GM10847 (cell line): Measurements from ENCODE around the gene ADCY10.

ENCODE experiments used
- POLR2A ChIP-seq: IDR thresholded peaks from 2 replicates; pipeline ENCODE4 v1.6.1; 2011; ENCODE audit not compliant: insufficient read length; ENCODE audit errors: extremely low read depth

ADCY10 gene

DNA sequence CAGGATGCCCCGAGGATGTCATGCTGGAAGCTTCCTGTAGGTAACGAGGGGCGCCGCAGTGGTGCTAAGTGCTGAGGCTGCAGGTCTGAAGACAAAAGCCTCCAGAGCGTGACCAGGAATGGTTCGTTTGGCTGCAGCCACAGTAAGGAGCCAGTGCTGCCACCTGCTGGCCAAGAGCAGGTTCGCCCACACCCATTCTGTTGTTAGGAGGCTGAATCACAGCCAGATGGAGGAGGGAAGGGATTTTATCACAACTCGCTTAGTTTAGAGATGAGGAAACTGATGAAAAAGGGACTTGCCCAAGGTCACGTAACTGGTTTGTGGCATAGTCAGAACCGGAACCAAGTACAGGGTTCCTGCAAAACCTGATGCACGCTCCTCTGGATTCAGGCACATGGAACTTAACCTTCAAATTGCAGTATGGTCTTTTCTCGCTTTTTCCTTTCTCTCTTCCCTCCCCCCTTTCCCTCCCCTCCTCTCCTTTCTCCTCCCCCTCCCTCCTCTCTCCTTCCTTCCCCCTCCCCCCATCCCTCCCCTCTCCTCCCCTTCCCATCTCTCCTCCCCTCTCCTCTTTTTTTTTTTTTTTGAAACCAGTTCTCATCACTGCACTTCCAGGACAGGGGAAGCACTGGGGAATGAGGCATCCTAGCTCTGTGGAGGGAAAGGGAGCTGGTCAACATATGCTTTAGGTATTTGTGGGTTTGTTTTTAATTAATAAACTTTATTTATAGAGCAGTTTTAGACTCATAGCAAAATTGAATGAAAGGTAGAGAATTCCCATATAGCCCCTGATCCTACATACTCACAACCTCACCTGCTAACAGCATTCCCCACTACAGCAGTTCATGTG, 110.4 kb downstream of the ADCY10 start:
- TF ChIP-seq POLR2A, result no peak

DNA sequence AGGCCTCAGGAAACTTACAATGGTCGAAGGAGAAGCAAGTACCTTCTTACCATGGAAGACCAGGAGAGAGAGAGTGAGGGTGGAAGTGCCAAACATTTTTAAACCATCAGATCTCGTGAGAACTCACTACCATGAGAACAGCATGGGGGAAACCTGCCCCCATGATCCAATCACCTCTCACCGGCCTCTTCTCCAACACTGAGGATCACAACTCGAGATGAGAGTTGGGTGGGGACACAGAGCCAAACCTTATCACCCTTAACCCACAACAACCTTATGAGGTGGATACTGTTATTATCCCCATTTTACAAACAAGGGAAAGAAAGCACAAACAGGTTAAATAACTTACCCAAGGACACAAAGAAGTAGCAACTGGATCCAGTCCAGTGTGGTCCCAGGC, 111.7 kb downstream of the ADCY10 start:
- TF ChIP-seq POLR2A, result no peak

DNA sequence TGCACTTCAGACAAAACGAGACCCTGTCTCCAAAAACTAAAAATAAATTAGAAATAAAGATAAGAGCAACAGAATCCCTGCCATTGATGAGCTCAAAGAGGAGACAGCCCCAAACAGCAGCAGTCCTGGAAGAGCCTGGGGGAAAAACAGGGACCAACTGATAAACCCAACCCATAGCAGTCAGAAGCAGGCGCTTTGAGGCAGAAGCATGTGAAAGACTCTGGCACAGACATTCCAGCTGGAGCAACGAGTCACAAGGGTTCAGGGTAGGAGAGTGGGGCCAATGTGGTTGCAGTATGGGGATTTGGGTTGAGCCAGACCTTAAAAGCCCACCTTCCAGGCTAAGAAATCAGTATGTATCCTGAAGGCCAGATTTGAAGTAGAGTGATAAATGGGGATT, 113.7 kb downstream of the ADCY10 start:
- no peak for TF ChIP-seq POLR2A

DNA sequence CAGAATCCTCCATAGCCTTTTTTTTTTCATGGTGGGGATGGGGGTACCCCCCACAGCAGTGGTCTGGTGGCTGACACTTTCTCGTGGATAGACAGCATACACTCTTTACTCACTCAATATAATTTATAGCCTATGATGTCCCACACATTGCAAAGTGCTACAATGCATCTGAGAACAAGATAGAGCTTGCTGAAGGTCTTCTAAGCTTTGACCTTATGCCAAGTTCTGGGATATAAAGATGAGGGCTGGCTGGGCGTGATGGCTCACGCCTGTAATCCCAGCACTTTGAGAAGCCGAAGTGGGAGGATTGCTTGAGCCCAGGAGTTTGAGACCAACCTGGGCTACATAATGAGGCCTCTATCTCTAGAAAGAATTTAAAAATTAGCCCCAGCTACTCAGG, 114.2 kb downstream of the ADCY10 start:
- TF ChIP-seq POLR2A, result no peak

DNA sequence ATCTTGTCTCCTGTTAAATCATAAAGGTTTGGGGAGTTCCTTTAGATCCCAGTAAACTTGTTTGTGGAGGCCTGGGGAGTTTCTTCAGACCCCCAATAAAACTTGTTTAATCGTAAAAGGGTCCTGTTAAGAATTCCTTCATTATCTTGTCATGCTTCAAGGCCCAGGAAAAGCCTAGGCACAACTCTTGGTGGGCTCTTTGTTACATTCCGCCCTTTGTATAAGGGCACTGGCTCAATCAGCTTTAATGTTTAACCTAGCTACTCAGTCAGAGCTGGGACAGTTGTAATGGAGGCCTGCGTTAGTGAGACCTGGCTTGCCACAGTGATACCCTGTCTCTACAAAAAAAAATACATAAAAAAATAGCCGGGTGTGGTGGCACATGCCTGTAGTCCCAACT, 115.0 kb downstream of the ADCY10 start:
- TF ChIP-seq POLR2A, result no peak

DNA sequence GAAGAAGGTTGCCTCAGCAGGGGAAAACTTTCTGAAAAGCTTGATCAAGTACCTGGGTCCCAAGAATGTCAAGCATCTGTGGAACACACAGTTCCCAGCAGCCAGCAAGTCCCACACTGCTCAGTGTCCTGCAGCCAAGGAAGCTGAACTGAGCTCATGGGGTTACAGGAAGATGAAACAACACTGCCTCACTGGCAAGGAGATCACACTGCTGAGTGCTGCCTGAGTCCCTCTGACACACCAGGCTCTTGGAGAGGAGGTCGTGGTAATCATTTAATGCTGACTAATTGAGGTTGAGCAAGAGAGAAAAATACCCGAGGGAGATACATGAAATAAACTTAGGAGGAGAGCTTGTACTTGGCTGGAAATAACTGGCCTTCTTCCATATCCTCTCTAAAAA, 116.9 kb downstream of the ADCY10 start:
- no peak for TF ChIP-seq POLR2A

DNA sequence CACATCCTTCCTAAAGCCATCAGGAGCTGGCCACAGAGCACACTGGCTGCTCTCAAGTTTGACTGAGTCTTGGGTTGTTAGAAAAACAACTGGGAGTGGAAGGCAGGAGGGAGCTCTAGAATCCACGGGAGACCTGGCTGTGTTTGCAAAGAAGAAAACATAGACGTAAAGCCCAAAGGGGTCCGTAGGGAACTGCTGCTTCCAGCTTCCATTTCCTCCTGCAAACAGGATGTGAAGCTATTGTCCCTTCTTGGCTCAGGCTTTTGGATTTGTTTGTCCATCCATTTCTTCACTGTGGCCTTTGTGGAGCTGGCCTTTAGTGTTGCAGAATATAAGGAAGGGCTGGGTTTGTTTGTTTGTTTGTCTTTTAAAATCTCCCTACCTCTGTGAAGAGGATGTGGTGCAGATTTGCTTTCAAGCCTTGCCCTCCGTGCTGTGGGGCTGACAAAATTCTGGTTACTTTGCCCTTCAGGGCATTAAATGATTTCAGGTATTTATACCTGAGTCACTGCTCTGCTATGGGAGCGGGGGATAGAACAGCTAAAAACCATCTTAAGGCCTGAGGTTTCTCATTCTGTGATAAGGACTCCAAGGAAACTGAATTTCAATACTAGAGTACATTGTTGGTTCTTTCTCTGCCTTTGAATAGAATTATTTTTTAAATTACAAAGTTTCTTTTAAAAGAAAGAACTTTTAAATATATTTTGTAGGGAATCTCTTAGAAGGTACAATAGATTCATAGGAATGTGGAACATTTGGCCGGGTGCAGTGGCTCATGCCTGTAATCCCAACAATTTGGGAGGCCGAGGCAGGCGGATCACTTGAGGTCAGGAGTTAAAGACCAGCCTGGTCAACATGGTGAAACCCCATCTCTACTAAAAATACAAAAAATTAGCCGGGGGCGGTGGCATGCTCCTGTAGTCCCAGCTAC, 117.9 kb downstream of the ADCY10 start:
- TF ChIP-seq POLR2A, result no peak

DNA sequence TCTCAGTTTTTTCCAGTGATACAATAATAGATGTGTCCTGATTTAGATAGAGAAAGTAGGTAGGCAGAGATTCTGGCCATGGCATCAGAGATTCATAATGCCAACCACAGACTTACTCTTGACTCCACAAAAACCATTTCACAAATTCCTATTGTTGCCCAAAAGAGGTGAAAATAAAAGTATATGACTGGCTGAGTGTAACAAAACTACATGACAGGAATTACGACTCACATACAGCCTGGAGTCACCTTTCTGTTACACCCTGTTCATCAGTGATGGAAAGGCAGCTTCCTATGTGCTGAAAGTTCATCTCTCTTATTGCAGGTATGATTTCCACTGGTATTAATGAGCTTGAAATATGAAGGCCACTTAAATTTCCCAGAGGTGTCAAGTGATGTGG, 119.9 kb downstream of the ADCY10 start:
- TF ChIP-seq POLR2A, result no peak

DNA sequence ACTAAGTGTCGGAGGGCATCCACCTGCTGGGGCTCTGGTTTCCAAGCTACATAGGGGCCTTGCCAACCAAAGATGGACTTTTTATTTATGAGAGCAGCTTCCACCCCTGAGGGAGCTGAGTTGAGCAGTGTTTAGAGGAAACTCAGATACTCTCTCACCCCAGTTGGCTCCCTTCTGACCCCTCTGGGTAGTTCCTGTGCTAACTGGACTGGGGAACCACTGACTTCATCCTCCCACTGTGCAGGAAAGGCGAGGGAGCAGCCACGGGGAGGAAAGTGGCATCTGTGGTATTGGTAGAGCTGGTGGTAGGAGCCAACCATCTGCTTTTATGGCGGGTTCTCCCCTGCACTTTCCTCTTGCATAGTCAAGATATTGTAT, 121.8 kb downstream of the ADCY10 start:
- no peak for TF ChIP-seq POLR2A

DNA sequence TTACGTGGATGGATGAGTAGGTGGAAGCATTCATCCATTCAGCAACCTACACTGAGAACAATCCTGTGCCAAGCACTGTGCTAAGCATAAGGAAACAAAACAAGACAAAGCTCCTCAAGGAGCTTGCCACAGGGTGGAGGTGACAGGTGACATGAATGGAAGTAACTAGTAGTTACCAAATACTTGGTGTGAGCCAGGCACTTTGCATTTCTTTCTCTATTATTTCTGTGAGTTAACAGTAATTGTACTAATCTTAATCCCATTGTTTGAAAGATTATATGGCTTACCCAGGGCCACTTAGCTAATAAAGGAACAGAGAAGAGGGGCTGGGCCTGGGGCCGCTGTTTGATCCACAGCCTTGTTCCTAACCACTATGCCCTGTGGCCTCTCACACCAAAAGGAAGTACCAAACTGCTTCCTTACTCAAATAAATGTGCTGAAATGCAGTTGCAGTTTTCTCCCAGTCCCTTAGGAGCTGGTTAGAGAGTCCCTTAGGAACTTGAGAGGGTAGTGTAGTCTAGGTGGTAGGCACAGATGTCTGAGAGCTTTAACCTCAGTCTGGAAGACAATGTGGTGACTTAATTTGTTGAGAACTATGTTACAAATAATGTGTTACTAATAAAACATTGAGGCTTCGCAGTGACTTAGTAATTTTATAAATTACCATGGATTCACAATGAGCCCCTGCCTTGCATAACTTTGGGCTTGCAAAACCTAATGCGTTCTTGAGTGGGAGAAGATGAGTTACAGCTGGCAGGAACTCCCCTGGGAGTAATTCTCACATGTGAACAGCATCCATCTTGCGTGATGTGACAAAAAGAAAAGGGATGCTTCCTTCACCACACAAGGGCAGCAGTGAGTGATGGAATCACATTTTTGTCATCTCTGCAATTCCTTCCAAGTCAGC, 122.4 kb downstream of the ADCY10 start:
- TF ChIP-seq POLR2A, result no peak

DNA sequence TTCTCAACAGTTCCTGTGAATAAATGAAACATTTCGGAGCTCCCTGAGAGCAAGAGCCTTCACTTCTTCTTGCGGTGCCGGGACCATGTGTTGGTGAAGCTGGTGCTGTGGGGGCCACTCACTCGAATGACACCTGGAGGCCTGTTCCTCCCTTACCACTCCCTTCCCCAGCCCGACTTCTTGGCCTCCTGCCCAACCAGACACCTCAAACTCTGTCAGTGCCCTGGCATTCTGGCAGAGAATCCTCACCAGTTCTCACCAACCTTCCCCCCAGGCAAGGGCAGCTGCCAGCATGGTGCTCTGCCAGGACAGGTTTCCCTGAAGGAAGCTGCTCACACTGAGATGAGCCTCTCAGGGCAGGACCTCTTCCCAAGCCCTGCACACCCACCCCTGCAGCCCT, 123.8 kb downstream of the ADCY10 start:
- no peak for TF ChIP-seq POLR2A

DNA sequence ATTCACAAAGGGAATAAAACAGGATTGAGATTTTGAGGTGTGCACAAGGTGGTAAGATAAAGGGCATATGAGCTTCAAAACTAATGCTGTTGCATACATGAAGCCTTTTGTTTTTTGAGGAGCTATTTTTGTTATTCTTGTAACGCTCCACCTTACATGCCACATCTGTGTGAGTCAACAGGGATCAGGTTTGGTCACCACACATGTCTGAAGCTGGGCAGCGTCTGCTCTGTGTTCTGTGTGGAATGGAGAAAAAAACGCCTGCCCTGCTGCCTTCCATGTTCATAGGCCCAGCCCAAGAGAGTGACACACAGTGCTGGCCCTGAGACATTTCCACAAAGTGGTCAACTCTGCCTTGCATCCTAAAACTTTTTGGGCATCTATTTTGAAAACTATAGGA, 124.4 kb downstream of the ADCY10 start:
- TF ChIP-seq POLR2A, result no peak

DNA sequence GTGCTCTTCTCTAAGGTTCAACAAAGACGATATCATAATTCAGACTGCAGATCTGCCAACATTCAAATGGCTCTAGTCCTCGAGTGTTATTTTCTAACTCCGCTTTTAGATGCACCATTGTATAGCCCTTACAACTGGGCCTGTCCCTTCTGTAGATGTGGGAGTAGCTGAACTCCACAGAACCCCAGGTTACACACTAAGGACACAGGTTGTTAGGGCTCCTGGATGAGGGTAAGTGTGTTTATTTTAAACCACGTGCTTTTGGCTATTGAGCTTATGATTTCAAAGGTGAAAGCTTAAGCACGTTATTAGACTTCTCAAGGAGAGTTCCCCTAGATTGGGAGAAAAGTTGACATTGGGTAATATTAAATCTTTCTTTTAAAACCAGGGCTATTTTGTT, 127.4 kb downstream of the ADCY10 start:
- TF ChIP-seq POLR2A, result no peak

DNA sequence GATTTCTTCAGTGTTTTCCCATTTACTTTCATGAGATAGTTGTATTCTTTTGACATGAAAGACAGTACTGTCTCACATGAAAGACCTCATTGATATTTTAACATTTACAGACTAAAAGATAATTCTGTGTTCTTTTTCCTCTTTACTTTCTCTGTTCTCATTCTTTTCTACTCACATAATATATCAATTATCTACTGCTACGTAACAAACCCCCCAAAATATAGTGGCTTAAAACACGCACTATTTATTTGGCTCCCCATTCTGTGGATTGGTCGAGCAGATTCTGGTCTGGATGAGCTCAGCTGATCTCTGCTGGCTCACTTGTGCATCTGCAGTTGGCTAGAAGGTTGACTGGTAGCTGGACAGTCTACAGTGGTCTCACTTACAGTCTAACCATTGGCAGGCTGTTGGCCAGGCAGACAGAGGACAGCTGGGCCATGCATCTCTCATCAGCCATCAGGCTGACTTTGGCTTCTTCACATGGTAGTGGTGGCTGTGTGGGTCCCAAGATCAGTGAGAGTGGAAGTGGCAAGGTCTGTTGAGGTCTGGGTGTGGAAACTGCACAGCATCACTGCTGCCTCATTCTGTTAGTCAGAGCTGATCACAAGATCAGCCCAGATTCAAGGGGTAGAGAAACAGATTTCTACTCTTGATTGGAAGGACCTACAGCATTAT, 128.9 kb downstream of the ADCY10 start:
- TF ChIP-seq POLR2A, result no peak

DNA sequence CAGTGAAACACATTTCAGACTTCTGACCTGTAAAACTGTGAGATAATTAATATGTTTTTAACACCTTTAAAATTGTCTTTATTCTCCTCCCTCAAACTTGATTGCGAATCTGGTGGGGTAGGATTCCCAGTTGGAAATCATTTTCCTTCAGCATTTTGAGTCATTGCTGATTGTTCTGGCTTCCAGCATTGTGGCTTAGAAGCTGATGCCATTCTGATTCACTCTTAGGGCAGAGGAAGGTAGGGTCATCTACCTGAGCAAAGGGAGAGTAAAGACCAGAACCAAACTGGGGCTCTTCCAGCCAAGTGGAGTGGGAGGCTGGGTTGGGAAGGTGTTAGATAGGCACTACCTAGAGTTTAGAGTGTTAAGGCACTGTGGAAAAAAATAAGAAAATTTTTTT, 131.0 kb downstream of the ADCY10 start:
- TF ChIP-seq POLR2A, result no peak

DNA sequence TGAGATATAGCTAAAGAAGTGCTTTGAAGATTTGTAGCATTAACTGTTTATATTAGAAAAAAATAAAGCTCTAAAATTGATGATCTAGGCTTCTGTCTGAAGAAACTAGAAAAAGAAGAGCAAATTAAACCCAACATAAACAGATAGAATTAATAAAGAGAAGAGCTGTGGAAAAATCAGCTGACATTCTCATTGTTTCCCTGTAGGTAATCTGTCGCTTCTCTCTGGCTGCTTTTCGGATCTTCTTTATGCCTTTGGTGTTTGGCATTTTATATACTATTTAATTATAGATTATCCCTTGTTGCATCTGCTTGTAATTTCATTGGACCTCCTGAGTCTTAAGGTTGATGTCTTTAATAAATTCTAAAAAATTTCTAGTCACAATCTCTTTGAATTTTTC, 132.4 kb downstream of the ADCY10 start:
- TF ChIP-seq POLR2A, result no peak
